Measurements from ENCODE around the gene ADSL.

GRCh38 chr22:40340044-40340443 is 6.3 kb upstream of the ADSL start:
- TF ChIP-seq MAX (IDR thresholded peaks at IDR 0.05) = no peak
- no peak for TF ChIP-seq POLR2A (IDR thresholded peaks at IDR 0.05; ENCODE audit: control extremely low read depth in 1 of 2, low read depth in 2 of 2, low read length in 2 of 2)
- TF ChIP-seq HDAC2 (IDR thresholded peaks at IDR 0.05; ENCODE audit: borderline replicate concordance in 1 of 2, low read depth in 2 of 2, low read length in 2 of 2) = no peak
- no peak for TF ChIP-seq EGR1 (IDR thresholded peaks at IDR 0.05; ENCODE audit: borderline replicate concordance, low read depth, low read length)
- no peak for TF ChIP-seq PHF8 (conservative IDR thresholded peaks at IDR 0.05; ENCODE audit: low read depth, low read length)
- TF ChIP-seq, protein P1, sequence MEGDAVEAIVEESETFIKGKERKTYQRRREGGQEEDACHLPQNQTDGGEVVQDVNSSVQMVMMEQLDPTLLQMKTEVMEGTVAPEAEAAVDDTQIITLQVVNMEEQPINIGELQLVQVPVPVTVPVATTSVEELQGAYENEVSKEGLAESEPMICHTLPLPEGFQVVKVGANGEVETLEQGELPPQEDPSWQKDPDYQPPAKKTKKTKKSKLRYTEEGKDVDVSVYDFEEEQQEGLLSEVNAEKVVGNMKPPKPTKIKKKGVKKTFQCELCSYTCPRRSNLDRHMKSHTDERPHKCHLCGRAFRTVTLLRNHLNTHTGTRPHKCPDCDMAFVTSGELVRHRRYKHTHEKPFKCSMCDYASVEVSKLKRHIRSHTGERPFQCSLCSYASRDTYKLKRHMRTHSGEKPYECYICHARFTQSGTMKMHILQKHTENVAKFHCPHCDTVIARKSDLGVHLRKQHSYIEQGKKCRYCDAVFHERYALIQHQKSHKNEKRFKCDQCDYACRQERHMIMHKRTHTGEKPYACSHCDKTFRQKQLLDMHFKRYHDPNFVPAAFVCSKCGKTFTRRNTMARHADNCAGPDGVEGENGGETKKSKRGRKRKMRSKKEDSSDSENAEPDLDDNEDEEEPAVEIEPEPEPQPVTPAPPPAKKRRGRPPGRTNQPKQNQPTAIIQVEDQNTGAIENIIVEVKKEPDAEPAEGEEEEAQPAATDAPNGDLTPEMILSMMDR (IDR thresholded peaks at IDR 0.05; ENCODE audit: control extremely low read depth in 1 of 3, insufficient read depth in 1 of 3, low read depth in 1 of 3, low read length in 3 of 3) = no peak
- no peak for TF ChIP-seq ATF3 (IDR thresholded peaks at IDR 0.05; ENCODE audit: insufficient read depth, low read depth, low read length)
- TF ChIP-seq CHD1 (IDR thresholded peaks at IDR 0.05; ENCODE audit: low read depth, low read length) = no peak
- no peak for TF ChIP-seq JUND (IDR thresholded peaks at IDR 0.05; ENCODE audit: low read length)
- no peak for TF ChIP-seq CREB1 (IDR thresholded peaks at IDR 0.05)
- no peak for TF ChIP-seq EP300 (IDR thresholded peaks at IDR 0.05; ENCODE audit: borderline replicate concordance in 1 of 2, low read depth in 2 of 2, low read length in 2 of 2)
- no peak for TF ChIP-seq POLR2AphosphoS5 (IDR thresholded peaks at IDR 0.05; ENCODE audit: low read depth, low read length)
- no peak for TF ChIP-seq POU5F1 (IDR thresholded peaks at IDR 0.05; ENCODE audit: low read depth, low read length)

All from H1 (cell line).